ENCODE results near the gene ELFN1. TPM values are rescaled to one million over a fixed set of nuclear protein-coding genes. Genes with fewer than 3 reads are reported as not detected.

ELFN1 gene
- total and polyA plus RNA-seq, 2 donors from 2014 or later = 3.5 to 3.8 TPM

DNA sequence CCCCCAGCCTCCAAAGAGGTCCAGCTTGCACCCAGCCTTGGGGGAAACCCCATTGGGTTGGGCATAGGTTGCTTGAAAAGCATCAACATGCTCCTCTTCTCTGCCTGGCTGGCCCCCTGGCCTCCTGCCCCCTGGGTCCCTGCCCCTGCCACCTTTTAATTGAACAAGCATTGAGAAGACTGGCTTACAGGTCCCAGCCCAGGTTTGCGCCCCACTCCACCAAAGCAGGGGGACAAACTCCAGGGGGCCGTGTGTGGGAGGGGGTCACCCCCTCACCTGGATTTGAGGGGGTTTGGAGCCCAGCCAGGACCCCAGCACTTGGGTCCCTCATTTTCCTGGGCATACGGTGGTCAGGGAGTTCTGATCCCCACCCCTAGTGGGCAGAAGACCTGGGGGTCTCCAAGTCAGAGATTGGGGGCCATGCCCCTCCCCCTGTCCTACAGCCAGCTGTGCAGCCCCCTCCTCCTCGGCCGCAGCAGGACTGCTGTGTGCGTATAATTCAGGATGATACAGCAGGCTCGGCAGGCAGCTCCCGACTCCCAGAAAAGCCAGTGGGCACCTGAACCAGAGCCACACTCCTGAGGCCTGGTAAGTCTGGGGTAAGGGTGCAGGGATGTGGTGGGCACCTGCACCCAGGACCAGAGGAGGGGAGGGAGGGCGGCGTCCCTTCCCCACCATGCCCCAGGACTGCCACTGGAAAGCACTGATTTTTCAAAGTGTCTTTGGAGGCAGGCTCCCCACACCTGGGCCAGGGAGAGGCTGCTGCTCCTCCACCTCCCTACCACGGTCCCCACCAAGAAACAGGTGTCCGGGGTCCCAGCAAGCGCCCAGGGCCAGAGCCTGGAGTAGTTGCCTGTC is 1.7 kb downstream of the ELFN1 start:
- intact Hi-C loops (cut with DNase I) = no loop called here
- peak in 2 of 5 donors; percentile 60 to 70 for DNase-seq
- Histone ChIP-seq H3K36me3 (ENCODE audit: control insufficient read depth in 2 of 3, insufficient read depth in 3 of 3, low read length in 3 of 3) (no peaks in the 10 kb centered on the region), H3K4me3 (ENCODE audit: low read length in 3 of 3) (no peak overlapping the region), H3K27ac (ENCODE audit: low read depth in 2 of 2, low read length in 2 of 2) (no peak overlapping the region), H3K9ac (ENCODE audit: low read length in 3 of 3) (no peak overlapping the region), H3K4me1 (ENCODE audit: control insufficient read depth in 2 of 3, insufficient read depth in 2 of 3, low read depth in 1 of 3, low read length in 3 of 3) (peaks cover 0 to 6% (median 0%) of the 10 kb centered on the region in 3 donors), H3K27me3 (ENCODE audit: control insufficient read depth, insufficient read depth, low read length) (no peaks in the 10 kb centered on the region), H3K9me3 (ENCODE audit: control insufficient read depth in 2 of 3, insufficient read depth in 1 of 3, low read length in 3 of 3) (no peaks in the 10 kb centered on the region)
- FAIRE-seq = no peak
- TF ChIP-seq, protein P1, sequence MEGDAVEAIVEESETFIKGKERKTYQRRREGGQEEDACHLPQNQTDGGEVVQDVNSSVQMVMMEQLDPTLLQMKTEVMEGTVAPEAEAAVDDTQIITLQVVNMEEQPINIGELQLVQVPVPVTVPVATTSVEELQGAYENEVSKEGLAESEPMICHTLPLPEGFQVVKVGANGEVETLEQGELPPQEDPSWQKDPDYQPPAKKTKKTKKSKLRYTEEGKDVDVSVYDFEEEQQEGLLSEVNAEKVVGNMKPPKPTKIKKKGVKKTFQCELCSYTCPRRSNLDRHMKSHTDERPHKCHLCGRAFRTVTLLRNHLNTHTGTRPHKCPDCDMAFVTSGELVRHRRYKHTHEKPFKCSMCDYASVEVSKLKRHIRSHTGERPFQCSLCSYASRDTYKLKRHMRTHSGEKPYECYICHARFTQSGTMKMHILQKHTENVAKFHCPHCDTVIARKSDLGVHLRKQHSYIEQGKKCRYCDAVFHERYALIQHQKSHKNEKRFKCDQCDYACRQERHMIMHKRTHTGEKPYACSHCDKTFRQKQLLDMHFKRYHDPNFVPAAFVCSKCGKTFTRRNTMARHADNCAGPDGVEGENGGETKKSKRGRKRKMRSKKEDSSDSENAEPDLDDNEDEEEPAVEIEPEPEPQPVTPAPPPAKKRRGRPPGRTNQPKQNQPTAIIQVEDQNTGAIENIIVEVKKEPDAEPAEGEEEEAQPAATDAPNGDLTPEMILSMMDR (IDR thresholded peaks at IDR 0.05; ENCODE audit: borderline replicate concordance, extremely low read depth, insufficient read depth) = no peak

DNA sequence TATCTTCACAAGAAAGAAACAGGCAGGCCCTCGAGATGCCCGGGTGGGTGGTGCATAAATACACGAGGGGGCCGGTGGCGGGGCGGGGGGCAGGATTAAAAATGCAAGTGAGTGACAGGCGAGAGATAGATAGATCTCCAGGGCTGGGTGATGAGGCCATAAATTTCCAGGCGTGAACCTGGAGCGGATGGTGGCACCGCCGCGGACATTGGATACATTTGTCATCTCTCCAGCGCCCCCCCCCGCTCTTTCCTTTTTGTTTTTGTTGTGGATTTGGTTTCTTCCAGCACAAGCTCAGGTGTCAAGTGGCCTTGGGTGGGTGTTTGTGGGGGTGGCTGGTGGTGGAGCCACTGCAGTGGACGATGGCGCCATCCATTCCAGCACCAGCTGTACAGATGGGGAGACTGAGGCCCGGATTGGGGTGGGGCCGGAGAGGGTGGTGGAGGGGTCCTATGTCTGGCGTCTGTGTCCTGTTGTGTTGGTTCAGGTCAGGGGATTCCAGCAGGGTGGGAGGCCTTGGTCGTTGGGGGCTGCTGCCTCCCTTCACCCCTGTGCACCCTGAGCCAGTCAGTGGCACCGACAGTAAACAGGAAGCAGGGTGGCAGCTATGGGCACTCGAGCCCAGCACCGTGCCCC is 2.9 kb downstream of the ELFN1 start:
- Histone ChIP-seq H3K4me3 (ENCODE audit: low read length in 3 of 3) (no peak overlapping the region), H3K27ac (ENCODE audit: low read depth in 2 of 2, low read length in 2 of 2) (no peak overlapping the region), H3K9me3 (ENCODE audit: control insufficient read depth in 2 of 3, insufficient read depth in 1 of 3, low read length in 3 of 3) (no peaks in the 10 kb centered on the region), H3K27me3 (ENCODE audit: control insufficient read depth, insufficient read depth, low read length) (no peaks in the 10 kb centered on the region), H3K4me1 (ENCODE audit: control insufficient read depth in 2 of 3, insufficient read depth in 2 of 3, low read depth in 1 of 3, low read length in 3 of 3) (no peaks in the 10 kb centered on the region), H3K36me3 (ENCODE audit: control insufficient read depth in 2 of 3, insufficient read depth in 3 of 3, low read length in 3 of 3) (no peaks in the 10 kb centered on the region), H3K9ac (ENCODE audit: low read length in 3 of 3) (no peak overlapping the region)
- DNase-seq (peak; percentile 50 to 83 (median 72)), FAIRE-seq (no peak)
- intact Hi-C loops (cut with DNase I) = no loop called here
- TF ChIP-seq, protein P1 (IDR thresholded peaks at IDR 0.05; ENCODE audit: borderline replicate concordance, extremely low read depth, insufficient read depth) = no peak

DNA sequence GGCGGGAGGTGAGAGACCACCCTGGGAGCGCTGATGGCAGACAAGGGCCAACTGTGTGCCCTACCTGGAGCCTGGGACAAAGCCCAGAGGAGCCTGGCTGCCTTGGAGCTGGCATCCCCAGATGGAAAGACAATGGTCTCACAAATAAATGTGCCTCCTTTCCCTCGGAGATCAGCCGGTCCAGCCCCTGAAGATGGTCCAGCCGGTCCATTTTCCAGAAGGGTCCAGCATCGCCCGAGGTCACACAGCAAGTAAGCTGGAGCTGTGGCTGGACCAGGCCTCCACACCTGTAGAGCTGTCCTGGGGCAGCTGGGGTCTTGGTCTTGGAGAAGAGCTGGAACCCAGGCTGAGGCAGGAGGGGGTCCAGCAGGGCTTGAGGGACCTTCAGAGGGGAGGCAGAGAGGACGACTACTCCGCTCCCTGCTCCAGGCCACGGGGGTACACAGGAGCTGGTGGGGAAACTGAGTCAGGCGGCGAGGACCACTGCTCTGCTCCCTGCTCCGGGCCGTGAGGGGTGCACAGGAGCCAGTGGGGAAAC is 3.6 kb downstream of the ELFN1 start:
- H3K36me3 ChIP-seq (ENCODE audit: control insufficient read depth in 2 of 3, insufficient read depth in 3 of 3, low read length in 3 of 3) = no peaks in the 10 kb centered on the region
- no peak overlapping the region for H3K27ac ChIP-seq (ENCODE audit: low read depth in 2 of 2, low read length in 2 of 2)
- no peaks in the 10 kb centered on the region for H3K4me1 ChIP-seq (ENCODE audit: control insufficient read depth in 2 of 3, insufficient read depth in 2 of 3, low read depth in 1 of 3, low read length in 3 of 3)
- FAIRE-seq = no peak
- no peaks in the 10 kb centered on the region for H3K9me3 ChIP-seq (ENCODE audit: control insufficient read depth in 2 of 3, insufficient read depth in 1 of 3, low read length in 3 of 3)
- TF ChIP-seq, protein P1 (IDR thresholded peaks at IDR 0.05; ENCODE audit: borderline replicate concordance, extremely low read depth, insufficient read depth) = no peak
- no peak overlapping the region for H3K9ac ChIP-seq (ENCODE audit: low read length in 3 of 3)
- H3K4me3 ChIP-seq (ENCODE audit: low read length in 3 of 3) = no peak overlapping the region
- no peaks in the 10 kb centered on the region for H3K27me3 ChIP-seq (ENCODE audit: control insufficient read depth, insufficient read depth, low read length)
- intact Hi-C loops (cut with DNase I) = no loop called here
- peak in 2 of 5 donors; percentile 53 to 56 for DNase-seq

All from kidney (tissue), 14 donors.